GM23248 (cell line): ENCODE data around the gene AASDH.

Experiments
- EZH2 ChIP-seq: fragments of 200-600 bp; sonication (generic); IDR thresholded peaks from 2 replicates; pipeline ENCODE4 v1.6.1; 2018; ENCODE audit warnings: antibody characterized with exemption, mild to moderate bottlenecking; ENCODE audit not compliant: insufficient read depth, poor library complexity, severe bottlenecking
- EZH2phosphoT487 ChIP-seq: fragments of 200-600 bp; sonication (generic); IDR thresholded peaks from 2 replicates; pipeline ENCODE4 v1.6.1; 2018; ENCODE audit warnings: antibody characterized with exemption, moderate library complexity, mild to moderate bottlenecking, low read depth; ENCODE audit not compliant: insufficient read depth

DNA sequence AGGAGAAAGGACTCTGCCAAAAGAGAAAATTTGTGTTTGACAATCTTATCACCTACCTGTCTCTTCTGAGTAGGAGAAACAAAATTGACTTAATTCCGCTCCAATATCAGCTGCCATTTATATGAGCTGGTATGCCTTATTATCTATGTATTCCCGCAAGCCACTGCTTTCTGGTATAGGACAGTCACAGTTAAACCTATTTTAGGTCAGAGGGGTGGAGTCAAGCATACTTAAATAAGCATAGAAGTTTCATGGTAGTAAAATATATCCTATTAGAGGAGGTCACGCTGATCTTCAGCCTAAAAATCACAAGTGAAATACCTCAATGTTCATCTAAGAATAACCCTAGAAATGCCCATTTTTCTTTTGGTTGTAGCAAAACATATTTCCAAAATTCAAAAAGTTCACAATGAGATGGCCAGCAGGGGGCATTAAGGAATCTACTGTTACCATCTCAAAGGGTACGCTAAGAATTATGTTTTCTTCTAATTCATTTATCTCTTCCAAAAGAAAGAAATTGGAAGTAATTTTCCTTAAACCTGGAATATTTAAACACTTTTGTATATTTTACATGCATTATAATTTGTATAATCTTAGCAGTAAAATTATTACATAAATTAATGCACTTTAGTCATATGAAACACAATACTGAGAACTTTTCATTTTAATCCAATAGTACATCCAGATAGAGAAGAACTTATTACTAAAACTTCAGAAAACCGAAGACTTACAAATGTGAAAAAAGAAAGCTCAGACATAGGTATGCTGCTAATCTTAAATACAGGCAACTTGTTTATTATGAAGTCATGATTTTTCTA is 37.6 kb upstream of the AASDH start:
- TF ChIP-seq EZH2phosphoT487, result no peak
- no peak for TF ChIP-seq EZH2
